Activated CD4-positive, alpha-beta T cell treated with anti-CD3 and anti-CD28 coated beads, Interleukin-2, amount 50 U/mL, for 48 hours (primary cell): ENCODE measurements around the gene P4HA3.
A peak's percentile ranks its signal among the peaks of the same experiment; 100 is the strongest.

Source experiments
- DNase-seq, 2 experiments: peaks; one replicate each; pipeline ENCODE4 v3.0.0-alpha.2; 2020

Gene P4HA3

GRCh38 chr11:74257959-74258553, 53.4 kb downstream of the P4HA3 start:
- no peak for DNase-seq

GRCh38 chr11:74256378-74257133, 54.9 kb downstream of the P4HA3 start:
- no peak for DNase-seq

GRCh38 chr11:74255741-74256375, 55.6 kb downstream of the P4HA3 start:
- DNase-seq, result peak; percentile 36 to 52

- DNase-seq, result no peak
These were observed 58.1 kb downstream of the P4HA3 start for GRCh38 chr11:74253361-74253760.

GRCh38 chr11:74249496-74249895, 61.9 kb downstream of the P4HA3 start:
- DNase-seq, result no peak

- DNase-seq, result no peak
These were observed 63.0 kb downstream of the P4HA3 start for GRCh38 chr11:74248469-74248868.

- no peak for DNase-seq
These were observed 73.2 kb downstream of the P4HA3 start for GRCh38 chr11:74238243-74238642.

GRCh38 chr11:74237541-74237940, 73.9 kb downstream of the P4HA3 start:
- no peak for DNase-seq

- no peak for DNase-seq
These were observed 76.3 kb downstream of the P4HA3 start for GRCh38 chr11:74235121-74235520.

- DNase-seq, result no peak
These were observed 77.8 kb downstream of the P4HA3 start for GRCh38 chr11:74233683-74234082.

GRCh38 chr11:74232311-74232950, 79.0 kb downstream of the P4HA3 start:
- DNase-seq, result no peak

GRCh38 chr11:74226907-74227306, 84.5 kb downstream of the P4HA3 start:
- no peak for DNase-seq

- no peak for DNase-seq
These were observed 85.9 kb downstream of the P4HA3 start for GRCh38 chr11:74225565-74225964.

GRCh38 chr11:74221816-74222215, 89.6 kb downstream of the P4HA3 start:
- DNase-seq, result no peak

GRCh38 chr11:74220376-74220775, 91.1 kb downstream of the P4HA3 start:
- DNase-seq, result no peak
